Fibroblast of lung (primary cell): ENCODE results near the gene IL21R.
"Not testable (repeated sequence)": the region's sequence is repeated elsewhere in the genome, so short reads cannot be mapped to it uniquely, and the experiment has no call there.

ENCODE experiments used
- EZH2 ChIP-seq: IDR thresholded peaks from 2 replicates; pipeline ENCODE4 v1.5.1; 2012; ENCODE audit warnings: low read length, control low read depth, mild to moderate bottlenecking; ENCODE audit errors: missing control alignments
- TF ChIP-seq, protein P1 (sequence below), 2 donors: IDR thresholded peaks in 1 of 2; conservative IDR thresholded peaks in 1 of 2; 1 replicate in 1 of 2; 2 replicates in 1 of 2; pipeline ENCODE4 v1.5.1; 2011 to 2012; ENCODE audit warnings: low read length in 2 of 2, control low read depth in 1 of 2, inconsistent platforms in 1 of 2, low read depth in 1 of 2, mild to moderate bottlenecking in 1 of 2

DNA sequence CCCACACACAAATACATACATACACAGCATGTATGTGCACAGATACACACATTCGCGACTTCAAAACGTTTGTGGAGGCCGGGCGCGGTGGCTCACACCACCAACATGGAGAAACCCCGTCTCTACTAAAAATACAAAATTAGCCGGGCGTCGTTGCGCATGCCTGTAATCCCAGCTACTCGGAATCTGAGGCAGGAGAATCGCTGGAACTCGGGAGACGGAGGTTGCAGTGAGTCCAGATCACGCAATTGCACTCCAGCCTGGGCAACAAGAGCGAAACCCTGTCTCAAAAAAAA is 55.6 kb downstream of the IL21R start:
- TF ChIP-seq, protein P1, sequence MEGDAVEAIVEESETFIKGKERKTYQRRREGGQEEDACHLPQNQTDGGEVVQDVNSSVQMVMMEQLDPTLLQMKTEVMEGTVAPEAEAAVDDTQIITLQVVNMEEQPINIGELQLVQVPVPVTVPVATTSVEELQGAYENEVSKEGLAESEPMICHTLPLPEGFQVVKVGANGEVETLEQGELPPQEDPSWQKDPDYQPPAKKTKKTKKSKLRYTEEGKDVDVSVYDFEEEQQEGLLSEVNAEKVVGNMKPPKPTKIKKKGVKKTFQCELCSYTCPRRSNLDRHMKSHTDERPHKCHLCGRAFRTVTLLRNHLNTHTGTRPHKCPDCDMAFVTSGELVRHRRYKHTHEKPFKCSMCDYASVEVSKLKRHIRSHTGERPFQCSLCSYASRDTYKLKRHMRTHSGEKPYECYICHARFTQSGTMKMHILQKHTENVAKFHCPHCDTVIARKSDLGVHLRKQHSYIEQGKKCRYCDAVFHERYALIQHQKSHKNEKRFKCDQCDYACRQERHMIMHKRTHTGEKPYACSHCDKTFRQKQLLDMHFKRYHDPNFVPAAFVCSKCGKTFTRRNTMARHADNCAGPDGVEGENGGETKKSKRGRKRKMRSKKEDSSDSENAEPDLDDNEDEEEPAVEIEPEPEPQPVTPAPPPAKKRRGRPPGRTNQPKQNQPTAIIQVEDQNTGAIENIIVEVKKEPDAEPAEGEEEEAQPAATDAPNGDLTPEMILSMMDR (conservative IDR thresholded peaks at IDR 0.05 in 1 of 2, IDR thresholded peaks at IDR 0.05 in 1 of 2; ENCODE audit: low read depth in 1 of 2, low read length in 2 of 2) = not testable (repeated sequence)
- not testable (repeated sequence) for TF ChIP-seq EZH2
